ENCODE results near the gene HOXD8. TPM values are rescaled to one million over a fixed set of nuclear protein-coding genes. Genes with fewer than 3 reads are reported as not detected.
A peak's percentile ranks its signal among the peaks of the same experiment; 100 is the strongest.

Gene HOXD8
- total and polyA plus RNA-seq, 2 of the 8 experiments (the other 6 are each of a cell fraction or from before 2014, with no cell fraction given) = not detected

- Histone ChIP-seq H4K8ac (ENCODE audit: extremely low read depth, insufficient read depth, low read length) (no peak overlapping the region), H4K20me1 (replicated peaks in 1 of 2; ENCODE audit: control insufficient read depth in 1 of 2, insufficient read depth in 2 of 2, low read length in 2 of 2) (peaks cover 39 to 43% of the 10 kb centered on the region in 2 experiments), H2BK5ac (ENCODE audit: low read depth, low read length) (no peak overlapping the region), H2BK20ac (ENCODE audit: low read length) (no peak overlapping the region), H3K4me1 (replicated peaks in 1 of 4; ENCODE audit: control insufficient read depth in 3 of 4, insufficient read depth in 4 of 4, low read length in 3 of 4) (peaks cover 0 to 12% (median 6%) of the 10 kb centered on the region in 4 experiments; a peak in 5 of 7 replicates), H3K79me2 (ENCODE audit: control insufficient read depth in 1 of 2, insufficient read depth in 2 of 2, low read length in 2 of 2) (no peaks in the 10 kb centered on the region), H2BK12ac (ENCODE audit: low read depth, low read length) (peak overlapping the region; percentile 14), H3K18ac (ENCODE audit: extremely low read depth, low read length) (no peak overlapping the region), H3K56ac (replicated peaks; ENCODE audit: insufficient read length, low read depth, low read length) (no peak overlapping the region), H3K23ac (ENCODE audit: insufficient read length) (no peak overlapping the region), H3K79me1 (ENCODE audit: low read depth, low read length) (no peaks in the 10 kb centered on the region), H3K14ac (ENCODE audit: insufficient read length) (no peak overlapping the region), H2AFZ (ENCODE audit: low read length) (no peak overlapping the region), H3K23me2 (ENCODE audit: low read depth, low read length) (0 out of 2 replicates have a peak, but pooled peaks cover 2% of the 10 kb centered on the region), H4K5ac (ENCODE audit: insufficient read length, low read depth, low read length) (no peak overlapping the region), H3K27ac (ENCODE audit: low read depth, low read length) (no peak overlapping the region), H3K4me2 (ENCODE audit: insufficient read depth in 1 of 2, low read depth in 2 of 2, low read length in 2 of 2) (no peak overlapping the region), H2AK5ac (ENCODE audit: low read depth, low read length) (peak overlapping the region; percentile 76; the same call in 1 of the 2 replicates), H3K4ac (replicated peaks; ENCODE audit: insufficient read length, low read depth, low read length) (no peak overlapping the region), H3K9me3 (ENCODE audit: insufficient read depth in 2 of 2, low read depth in 1 of 2, low read length in 1 of 2) (no peaks in the 10 kb centered on the region), H3K27me3 (replicated peaks in 1 of 4; ENCODE audit: control insufficient read depth in 3 of 4, extremely low read depth in 1 of 4, insufficient read depth in 3 of 4, low read length in 3 of 4) (peaks cover 98 to 100% (median 100%) of the 10 kb centered on the region in 4 experiments), H2BK15ac (ENCODE audit: low read length) (0 out of 2 replicates have a peak overlapping the region, but pooled peaks have one; percentile 53), H3K9ac (replicated peaks in 1 of 4; ENCODE audit: extremely low read depth in 1 of 4, low read depth in 3 of 4, low read length in 3 of 4) (no peak overlapping the region), H3K4me3 (ENCODE audit: extremely low read depth in 1 of 4, insufficient read depth in 2 of 4, low read depth in 3 of 4, low read length in 4 of 4) (no peak overlapping the region), H3K36me3 (ENCODE audit: control insufficient read depth in 2 of 4, insufficient read depth in 4 of 4, low read length in 3 of 4) (peaks cover 0 to 5% (median 0%) of the 10 kb centered on the region in 4 experiments; a peak in 1 of 8 replicates), H2BK120ac (replicated peaks; ENCODE audit: low read depth, low read length) (no peak overlapping the region), H4K91ac (replicated peaks; ENCODE audit: insufficient read length, low read length) (no peak overlapping the region)
- ChIA-PET CTCF (ENCODE audit: partially characterized antibody) (interaction anchor here (0.7 to 3.6 kb wide), 23 partner anchors 7 to 986 kb away, joined by 3 to 26 read pairs (median 4); partner anchors contain the start of gene HOXD4), POLR2A (ENCODE audit: partially characterized antibody) (interaction anchor here (1.3 kb wide), 1 partner anchor 22 kb away, joined by 4 read pairs; no protein-coding TSS in a partner anchor)
- FAIRE-seq (no peak), DNase-seq (ENCODE audit: low read depth in 1 of 2, low spot score in 2 of 2) (no peak)
- 15% methylated on average over 22 of the region's 22 CpGs; no CpG with 5 or more reads in 1 of the 2 experiments for WGBS, 2 experiments (ENCODE audit: extremely low coverage in 1 of 2, insufficient coverage in 1 of 2, insufficient read length in 1 of 2, insufficient replicate concordance in 2 of 2, low coverage in 1 of 2, low lambda C conversion rate in 2 of 2, missing lambda C conversion rate in 1 of 2)
- peak; percentile 66 for TF ChIP-seq EZH2 (IDR thresholded peaks at IDR 0.05; ENCODE audit: low read depth, low read length, severe bottlenecking)
- no peak for TF ChIP-seq CEBPB (IDR thresholded peaks at IDR 0.05; ENCODE audit: low read depth, low read length)
Measured at GRCh38 chr2:176161825-176162626, 32.5 kb downstream of the HOXD8 start.
